Pancreas (tissue), 10 donors: ENCODE results near the gene ATG10. TPM values are rescaled to one million over a fixed set of nuclear protein-coding genes. Genes with fewer than 3 reads are reported as not detected.
"Not testable (repeated sequence)": the region's sequence is repeated elsewhere in the genome, so short reads cannot be mapped to it uniquely, and the experiment has no call there.

Experiments used
- ATAC-seq, 4 donors: fragments of 200-7000 bp; cut with Tn5 transposase; one replicate each; pipeline versions ENCODE4 v1.8.0 to v1.9.1; 2020; ENCODE audit warnings: mild to moderate bottlenecking in 4 of 4, moderate library complexity in 4 of 4
- DNase-seq, 6 donors: peaks; one replicate each; pipeline ENCODE4 v3.0.0-alpha.2; 2020
- FAIRE-seq: peaks from 2 replicates; lab custom pipeline; 2012; peaks lifted over from hg19 to GRCh38; lab: Jason Lieb, UNC
- H3K27ac ChIP-seq, 4 donors: fragments of 200-600 bp; sonication (generic); 1 replicate in 3 of 4; 2 replicates in 1 of 4; pipeline versions ENCODE4 v1.5.0 to v1.8.0; 2020
- H3K27me3 ChIP-seq, 4 donors: fragments of 200-600 bp; one replicate each; pipeline ENCODE4 v1.8.0; 2021
- H3K36me3 ChIP-seq, 3 donors: fragments of 200-600 bp; sonication (generic) in 1 of 3; one replicate each; pipeline versions ENCODE4 v1.5.0 to v1.8.0; 2020 to 2021
- H3K4me1 ChIP-seq, 3 donors: fragments of 200-600 bp; one replicate each; pipeline ENCODE4 v1.8.0; 2021
- H3K4me3 ChIP-seq, 4 donors: fragments of 200-600 bp; sonication (generic) in 2 of 4; one replicate each; pipeline versions ENCODE4 v1.5.0 to v1.8.0; 2020 to 2021
- H3K9me3 ChIP-seq, 4 donors: fragments of 200-600 bp; one replicate each; pipeline ENCODE4 v1.8.0; 2021
- WGBS, 2 donors: extraction: QIAGEN DNeasy Blood & Tissue Kit; methylation state at CpG; one replicate each; pipeline ENCODE4 v1.1.7; 2013; 5-methylcytosine and 5-hydroxymethylcytosine counted together
- intact Hi-C, 3 donors: fragments of 100-400 bp; cut with DNase I; formaldehyde crosslinking; loops; one replicate each; pipeline versions ENCODE4 v1.11.1 to v1.14.2; 2022
- polyA plus RNA-seq, 2 donors: library from polyadenylated mRNA; stranded (reverse); fragments of 200-250 nt; gene quantifications; one replicate each; pipeline ENCODE4 v1.2.3, GENCODE V29; 2013
- total RNA-seq, 6 donors: library from RNA; stranded (reverse); fragmentation: NEBNext Ultra II Directional in 4 of 6; extraction: Animal tissue kit (Norgen Biotek cat#: 25700) in 4 of 6; gene quantifications; one replicate each; pipeline versions ENCODE4 v1.2.1 to v1.2.4, GENCODE V29; 2021 to 2023
- TF ChIP-seq, protein P1 (sequence below), 4 donors: fragments of 200-600 bp; sonication (generic) in 3 of 4; IDR thresholded peaks; one replicate each; pipeline versions ENCODE4 v1.5.0 to v1.8.0; 2021; ENCODE audit warnings: antibody characterized with exemption in 4 of 4
- donor health status: healthy with polysubstance abuse.
- donor health status: DM: no; HTN: no; CAD: no; lungs with moderate emphysema.
- donor health status: DM: no; HTN: no; CAD: no.
- donor health status: control.
- donor health status: control.
- donor health status: Bipolar disorder and iron deficiency.
- donor health status: DM: yes; HTN: yes; CAD: no.
- donor health status: DM: no; HTN: no; CAD: no.
- donor health status: DM: no; HTN: no; CAD: no.
- donor health status: DM: yes; HTN: yes; CAD: no.

The ATG10 gene
- total and polyA plus RNA-seq, 8 donors = 3.3 to 5.2 (median 3.5) TPM

DNA sequence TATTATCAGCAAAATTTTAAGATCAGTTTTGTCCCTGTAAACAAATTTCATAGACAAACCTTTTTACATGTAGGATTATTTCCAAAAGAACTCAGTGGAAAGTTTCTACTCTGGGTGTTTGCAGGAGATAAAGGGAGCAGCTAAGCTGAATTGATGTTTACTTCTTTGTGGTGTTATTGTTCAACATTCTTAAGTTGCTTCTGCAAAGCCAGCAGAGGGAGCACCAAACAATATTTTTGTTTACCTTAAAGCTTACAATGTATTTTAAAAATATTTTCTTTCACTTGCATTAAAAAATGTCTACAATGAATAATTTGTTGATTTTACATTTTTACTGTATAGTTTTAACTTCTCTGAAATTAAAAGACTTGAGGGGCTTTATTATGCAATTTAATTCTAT lies 135.4 kb downstream of the ATG10 start:
- no peaks in the 10 kb centered on the region for H3K9me3 ChIP-seq
- intact Hi-C loops = no loop called here
- H3K36me3 ChIP-seq = no peaks in the 10 kb centered on the region
- no peak for DNase-seq
- no peaks in the 10 kb centered on the region for H3K27me3 ChIP-seq
- H3K4me1 ChIP-seq = peaks cover 3 to 6% (median 6%) of the 10 kb centered on the region in 3 donors
- H3K4me3 ChIP-seq = no peak overlapping the region
- peak; percentile 34 for FAIRE-seq
- ATAC-seq = peak in 1 of 4 donors; percentile 35
- H3K27ac ChIP-seq = no peak overlapping the region
- TF ChIP-seq, protein P1, sequence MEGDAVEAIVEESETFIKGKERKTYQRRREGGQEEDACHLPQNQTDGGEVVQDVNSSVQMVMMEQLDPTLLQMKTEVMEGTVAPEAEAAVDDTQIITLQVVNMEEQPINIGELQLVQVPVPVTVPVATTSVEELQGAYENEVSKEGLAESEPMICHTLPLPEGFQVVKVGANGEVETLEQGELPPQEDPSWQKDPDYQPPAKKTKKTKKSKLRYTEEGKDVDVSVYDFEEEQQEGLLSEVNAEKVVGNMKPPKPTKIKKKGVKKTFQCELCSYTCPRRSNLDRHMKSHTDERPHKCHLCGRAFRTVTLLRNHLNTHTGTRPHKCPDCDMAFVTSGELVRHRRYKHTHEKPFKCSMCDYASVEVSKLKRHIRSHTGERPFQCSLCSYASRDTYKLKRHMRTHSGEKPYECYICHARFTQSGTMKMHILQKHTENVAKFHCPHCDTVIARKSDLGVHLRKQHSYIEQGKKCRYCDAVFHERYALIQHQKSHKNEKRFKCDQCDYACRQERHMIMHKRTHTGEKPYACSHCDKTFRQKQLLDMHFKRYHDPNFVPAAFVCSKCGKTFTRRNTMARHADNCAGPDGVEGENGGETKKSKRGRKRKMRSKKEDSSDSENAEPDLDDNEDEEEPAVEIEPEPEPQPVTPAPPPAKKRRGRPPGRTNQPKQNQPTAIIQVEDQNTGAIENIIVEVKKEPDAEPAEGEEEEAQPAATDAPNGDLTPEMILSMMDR (IDR thresholded peaks at IDR 0.05) = no peak

DNA sequence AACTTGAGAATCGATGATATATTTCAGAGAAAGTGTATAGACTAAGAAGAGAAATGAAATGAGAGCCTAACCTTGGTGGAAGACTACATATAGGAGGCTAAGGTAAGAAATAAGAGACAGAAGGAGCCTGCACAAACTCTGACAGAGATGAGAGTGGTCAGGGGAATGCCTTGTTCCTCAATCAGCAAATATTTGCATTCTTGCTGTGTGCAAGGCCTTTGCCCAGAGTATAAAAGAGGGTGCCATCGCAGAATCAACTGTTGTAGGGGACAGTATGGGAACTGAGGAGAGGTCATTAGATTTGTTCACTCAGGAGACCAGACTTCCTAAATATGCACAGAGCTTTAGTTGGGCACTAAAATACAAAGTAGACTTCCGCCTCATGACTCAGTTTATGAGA lies 137.2 kb downstream of the ATG10 start:
- H3K4me3 ChIP-seq = no peak overlapping the region
- no peak overlapping the region for H3K27ac ChIP-seq
- ATAC-seq (no peak), FAIRE-seq (no peak), DNase-seq (no peak)
- peaks cover 3 to 6% (median 6%) of the 10 kb centered on the region in 3 donors for H3K4me1 ChIP-seq
- 85% methylated on average over 3 of the region's 3 CpGs for WGBS, 2 donors
- no peaks in the 10 kb centered on the region for H3K36me3 ChIP-seq
- H3K27me3 ChIP-seq = no peaks in the 10 kb centered on the region
- TF ChIP-seq, protein P1 (IDR thresholded peaks at IDR 0.05) = no peak
- intact Hi-C loops = no loop called here
- H3K9me3 ChIP-seq = no peaks in the 10 kb centered on the region

DNA sequence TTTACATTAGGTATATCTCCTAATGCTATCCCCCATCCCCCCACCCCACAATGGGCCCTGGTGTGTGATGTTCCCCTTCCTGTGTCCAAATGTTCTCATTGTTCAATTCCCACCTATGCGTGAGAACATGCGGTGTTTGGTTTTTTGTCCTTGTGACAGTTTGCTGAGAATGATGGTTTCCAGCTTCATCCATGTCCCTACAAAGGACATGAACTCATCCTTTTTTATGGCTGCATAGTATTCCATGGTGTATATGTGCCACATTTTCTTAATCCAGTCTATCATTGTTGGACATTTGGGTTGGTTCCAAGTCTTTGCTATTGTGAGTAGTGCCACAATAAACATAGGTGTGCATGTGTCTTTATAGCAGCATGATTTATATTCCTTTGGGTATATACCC lies 138.1 kb downstream of the ATG10 start:
- H3K9me3 ChIP-seq, H3K27ac ChIP-seq, H3K4me3 ChIP-seq, ATAC-seq, DNase-seq, H3K27me3 ChIP-seq, H3K36me3 ChIP-seq, H3K4me1 ChIP-seq, FAIRE-seq, intact Hi-C loops: not testable (repeated sequence)
- WGBS, 2 donors = 95 to 100% methylated on average over 2 of the region's 2 CpGs

DNA sequence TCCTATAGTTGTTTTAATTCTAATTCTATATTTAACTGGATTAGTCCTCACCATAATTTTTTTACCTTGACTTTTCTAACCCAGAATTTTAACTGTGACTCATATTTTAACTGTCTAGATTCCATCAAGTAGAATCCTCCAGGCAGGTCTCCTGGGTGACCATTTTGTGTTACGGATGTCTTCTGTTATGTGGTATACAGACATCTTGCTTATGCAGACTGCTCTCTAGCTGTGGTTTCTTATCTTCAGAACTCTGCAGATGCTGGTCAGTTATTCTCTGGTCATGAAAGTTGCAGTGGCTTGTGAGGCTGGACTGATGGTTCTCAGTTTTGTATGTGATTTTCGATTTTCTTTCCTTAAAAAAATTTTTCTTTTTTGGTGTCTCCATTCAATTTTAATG lies 139.4 kb downstream of the ATG10 start:
- 72 to 79% methylated on average over 2 of the region's 2 CpGs for WGBS, 2 donors
- no peak for FAIRE-seq
- intact Hi-C loops = no loop called here

DNA sequence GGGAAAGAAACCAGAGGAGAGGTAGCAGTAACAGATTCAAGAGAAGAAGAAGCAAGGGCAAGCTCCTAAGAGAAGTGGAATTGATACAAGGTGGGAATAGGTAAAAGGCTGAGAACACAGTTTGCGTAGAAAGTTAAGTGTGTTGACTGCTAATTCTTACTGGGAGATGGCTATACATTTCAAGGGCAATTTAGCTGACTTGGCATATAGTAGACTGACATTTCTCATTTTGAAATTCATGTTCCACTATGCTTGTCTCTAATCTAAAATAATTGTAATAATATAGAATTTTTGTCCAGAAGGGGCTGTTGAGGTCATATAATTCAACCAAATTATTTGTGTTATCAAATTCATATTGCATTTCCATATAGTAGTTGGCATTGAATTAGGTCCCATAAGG lies 144.0 kb downstream of the ATG10 start:
- no peak for ATAC-seq
- Histone ChIP-seq H3K4me3 (no peak overlapping the region), H3K4me1 (no peaks in the 10 kb centered on the region), H3K9me3 (no peaks in the 10 kb centered on the region), H3K27ac (no peak overlapping the region), H3K36me3 (no peaks in the 10 kb centered on the region), H3K27me3 (no peaks in the 10 kb centered on the region)
- WGBS, 2 donors = 100% methylated on average over 1 of the region's 1 CpG
- no peak for FAIRE-seq
- DNase-seq = no peak
- intact Hi-C loops = no loop called here
- TF ChIP-seq, protein P1 (IDR thresholded peaks at IDR 0.05) = no peak

More for the DNA sequence above, 139.4 kb downstream of the ATG10 start:
- no peaks in the 10 kb centered on the region for H3K27me3 ChIP-seq
- H3K36me3 ChIP-seq = no peaks in the 10 kb centered on the region
- peaks cover 3 to 6% (median 6%) of the 10 kb centered on the region in 3 donors for H3K4me1 ChIP-seq
- H3K4me3 ChIP-seq = no peak overlapping the region
- DNase-seq (no peak), ATAC-seq (no peak)
- TF ChIP-seq, protein P1 (IDR thresholded peaks at IDR 0.05) = no peak
- H3K9me3 ChIP-seq = no peaks in the 10 kb centered on the region
- no peak overlapping the region for H3K27ac ChIP-seq
